Upper lobe of left lung (tissue), 6 donors: Measurements from ENCODE around the gene SULT1B1. TPM values are rescaled to one million over a fixed set of nuclear protein-coding genes. Genes with fewer than 3 reads are reported as not detected.

Experiments used
- ATAC-seq, 2 donors: fragments of 200-7000 bp; cut with Tn5 transposase; one replicate each; pipeline ENCODE4 v1.9.1; 2022; ENCODE audit warnings: mild to moderate bottlenecking in 2 of 2, moderate library complexity in 2 of 2; ENCODE audit not compliant: low FRiP score in 2 of 2
- DNase-seq, 2 donors: peaks; one replicate each; pipeline ENCODE4 v3.0.0-alpha.2; 2019 to 2020
- H3K27ac ChIP-seq, 4 donors: fragments of 200-600 bp; sonication (generic); one replicate each; pipeline ENCODE4 v1.5.1; 2016 to 2019
- H3K27me3 ChIP-seq, 4 donors: fragments of 200-600 bp; sonication (generic); one replicate each; pipeline ENCODE4 v1.5.1; 2017 to 2019
- H3K36me3 ChIP-seq, 4 donors: fragments of 200-600 bp; sonication (generic); one replicate each; pipeline ENCODE4 v1.5.1; 2016 to 2019
- H3K4me1 ChIP-seq, 4 donors: fragments of 200-600 bp; sonication (generic); one replicate each; pipeline ENCODE4 v1.5.1; 2018 to 2019
- H3K4me3 ChIP-seq, 4 donors: fragments of 200-600 bp; sonication (generic); one replicate each; pipeline ENCODE4 v1.5.1; 2017 to 2019; ENCODE audit warnings: mild to moderate bottlenecking in 2 of 4, moderate library complexity in 1 of 4
- H3K9me3 ChIP-seq, 4 donors: fragments of 200-600 bp; sonication (generic); one replicate each; pipeline ENCODE4 v1.5.1; 2018 to 2019
- EP300 ChIP-seq, 4 donors: sonication (generic); formaldehyde crosslinking; IDR thresholded peaks; one replicate each; pipeline ENCODE4 v1.5.1; 2017; ENCODE audit warnings: antibody characterized with exemption in 4 of 4, control low read depth in 2 of 4
- POLR2A ChIP-seq, 4 donors: fragments of 450-650 bp; IDR thresholded peaks; one replicate each; pipeline ENCODE4 v1.5.1; 2016 to 2017; ENCODE audit warnings: antibody characterized with exemption in 4 of 4, mild to moderate bottlenecking in 2 of 4
- POLR2AphosphoS5 ChIP-seq, 2 donors: sonication (generic); formaldehyde crosslinking; IDR thresholded peaks; one replicate each; pipeline ENCODE4 v1.5.1; 2017; ENCODE audit warnings: antibody characterized with exemption in 2 of 2
- WGBS, 2 donors: methylation state at CpG; one replicate each; pipeline ENCODE4 v1.1.5; 2017 to 2018; 5-methylcytosine and 5-hydroxymethylcytosine counted together
- total RNA-seq, 6 donors: library from RNA; depleted of rRNA in 4 of 6; stranded (reverse); fragments of >200 nt in 4 of 6; gene quantifications; one replicate each; pipeline versions ENCODE4 v1.1.0 to v1.2.1, GENCODE V29; 2016 to 2021
- TF ChIP-seq, protein P1 (sequence below), 6 experiments: fragments of 450-650 bp in 4 of 6; fragments of 200-600 bp in 2 of 6; sonication (generic) in 2 of 6; IDR thresholded peaks; one replicate each; pipeline ENCODE4 v1.5.1; 2016 to 2019; ENCODE audit warnings: antibody characterized with exemption in 6 of 6
- donor health status: DM: no; HTN: no; CAD: no; lungs with moderate emphysema.
- donor health status: DM: no; HTN: yes; CAD: no; lungs with severe emphysema.

SULT1B1 gene
- total RNA-seq, 6 donors from 2014 or later, result 2.1 to 12.9 (median 4.9) TPM

DNA sequence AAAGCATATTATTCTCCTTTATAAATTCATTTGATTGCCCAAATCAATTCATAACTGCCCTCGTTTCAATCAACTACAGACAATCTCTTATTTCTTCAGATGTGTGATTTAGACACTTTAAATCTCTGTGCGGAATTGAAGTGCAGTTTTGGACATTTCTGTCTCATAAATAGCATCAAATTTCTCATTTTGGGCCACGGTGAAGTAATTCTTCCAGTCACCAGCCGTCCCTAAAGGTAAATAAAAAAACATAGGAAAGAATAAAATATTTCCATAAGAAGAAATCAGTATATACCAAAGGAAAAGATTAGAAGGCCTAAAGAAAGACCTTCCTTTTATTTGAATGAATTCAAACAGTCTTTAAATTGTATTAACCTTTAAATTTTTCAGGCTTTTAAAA lies 33.4 kb downstream of the SULT1B1 start:
- TF ChIP-seq POLR2AphosphoS5 (IDR thresholded peaks at IDR 0.05) (no peak), EP300 (IDR thresholded peaks at IDR 0.05) (no peak), POLR2A (IDR thresholded peaks at IDR 0.05) (no peak)
- TF ChIP-seq, protein P1, sequence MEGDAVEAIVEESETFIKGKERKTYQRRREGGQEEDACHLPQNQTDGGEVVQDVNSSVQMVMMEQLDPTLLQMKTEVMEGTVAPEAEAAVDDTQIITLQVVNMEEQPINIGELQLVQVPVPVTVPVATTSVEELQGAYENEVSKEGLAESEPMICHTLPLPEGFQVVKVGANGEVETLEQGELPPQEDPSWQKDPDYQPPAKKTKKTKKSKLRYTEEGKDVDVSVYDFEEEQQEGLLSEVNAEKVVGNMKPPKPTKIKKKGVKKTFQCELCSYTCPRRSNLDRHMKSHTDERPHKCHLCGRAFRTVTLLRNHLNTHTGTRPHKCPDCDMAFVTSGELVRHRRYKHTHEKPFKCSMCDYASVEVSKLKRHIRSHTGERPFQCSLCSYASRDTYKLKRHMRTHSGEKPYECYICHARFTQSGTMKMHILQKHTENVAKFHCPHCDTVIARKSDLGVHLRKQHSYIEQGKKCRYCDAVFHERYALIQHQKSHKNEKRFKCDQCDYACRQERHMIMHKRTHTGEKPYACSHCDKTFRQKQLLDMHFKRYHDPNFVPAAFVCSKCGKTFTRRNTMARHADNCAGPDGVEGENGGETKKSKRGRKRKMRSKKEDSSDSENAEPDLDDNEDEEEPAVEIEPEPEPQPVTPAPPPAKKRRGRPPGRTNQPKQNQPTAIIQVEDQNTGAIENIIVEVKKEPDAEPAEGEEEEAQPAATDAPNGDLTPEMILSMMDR (IDR thresholded peaks at IDR 0.05), result no peak
- WGBS, 2 donors, result 84 to 85% methylated on average over 4 of the region's 4 CpGs
- Histone ChIP-seq H3K27me3 (no peaks in the 10 kb centered on the region), H3K27ac (no peak overlapping the region), H3K4me3 (no peak overlapping the region), H3K9me3 (no peaks in the 10 kb centered on the region), H3K4me1 (no peaks in the 10 kb centered on the region), H3K36me3 (no peaks in the 10 kb centered on the region)
- ATAC-seq (no peak), DNase-seq (no peak)

DNA sequence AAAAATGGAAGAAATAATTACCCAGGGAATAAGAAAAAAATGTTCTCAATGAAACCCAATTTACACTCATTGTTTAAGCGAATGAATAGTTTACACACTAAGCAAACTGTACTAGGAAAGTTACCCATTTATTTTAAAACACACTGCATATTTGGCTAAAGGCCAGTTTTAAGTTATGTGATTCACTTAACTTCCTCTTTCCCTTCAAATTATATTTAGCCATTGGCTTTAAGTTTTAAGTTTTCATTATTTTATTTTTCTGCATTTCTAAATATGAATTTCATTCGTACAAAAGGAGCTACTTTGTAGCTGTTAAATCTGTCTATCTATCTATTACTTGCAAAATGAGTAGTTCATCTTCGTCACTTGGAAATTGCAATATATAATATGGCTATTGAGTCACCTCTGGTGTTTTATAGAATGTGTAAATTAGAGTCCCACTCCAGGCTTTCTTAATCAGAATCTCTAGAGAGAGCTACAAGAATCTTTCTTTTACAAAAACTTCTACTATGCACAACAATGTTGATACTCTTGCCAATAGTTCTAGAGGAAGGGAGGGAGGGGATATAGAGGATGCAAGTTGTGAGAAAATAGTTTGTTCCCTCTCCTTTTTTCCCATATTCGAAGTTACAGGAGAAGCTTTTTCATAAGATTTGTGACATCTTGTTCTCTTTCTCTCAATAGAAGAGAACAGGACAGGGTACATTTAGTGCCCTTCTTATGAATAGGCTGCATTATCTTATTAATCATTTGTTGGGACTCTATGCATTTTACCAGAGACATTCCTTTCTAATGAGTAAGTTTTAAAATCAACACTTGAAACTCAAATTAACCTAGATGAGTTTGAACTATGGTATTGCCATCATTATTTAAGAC lies 41.8 kb downstream of the SULT1B1 start:
- Histone ChIP-seq H3K36me3 (no peaks in the 10 kb centered on the region), H3K27me3 (no peaks in the 10 kb centered on the region), H3K4me3 (no peak overlapping the region), H3K9me3 (no peaks in the 10 kb centered on the region), H3K27ac (no peak overlapping the region), H3K4me1 (peaks cover 0 to 5% (median 0%) of the 10 kb centered on the region in 4 donors)
- WGBS, 2 donors, result 43 to 44% methylated on average over 4 of the region's 4 CpGs
- no peak for DNase-seq
- ATAC-seq, result no peak
- TF ChIP-seq POLR2A (IDR thresholded peaks at IDR 0.05), result no peak
- TF ChIP-seq, protein P1 (IDR thresholded peaks at IDR 0.05), result no peak
- no peak for TF ChIP-seq POLR2AphosphoS5 (IDR thresholded peaks at IDR 0.05)
- TF ChIP-seq EP300 (IDR thresholded peaks at IDR 0.05), result no peak

DNA sequence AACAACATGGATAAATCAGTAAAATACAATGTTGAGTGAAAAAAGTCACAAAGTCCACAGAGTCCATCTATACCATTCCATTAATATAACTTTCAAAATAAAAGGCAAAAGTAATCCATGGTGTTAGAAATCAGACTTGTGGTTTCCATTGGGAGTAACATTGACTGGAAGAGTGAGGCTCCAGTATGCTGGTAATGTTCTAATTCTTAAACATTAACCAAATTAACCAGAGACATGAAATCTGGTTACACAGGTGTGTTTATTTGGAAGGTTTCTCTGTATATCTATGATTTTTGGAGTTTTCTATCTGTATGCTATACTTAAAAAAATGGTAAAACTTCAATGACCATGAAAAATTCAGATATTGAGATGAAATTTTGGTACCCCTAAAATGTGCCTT lies 42.6 kb downstream of the SULT1B1 start:
- Histone ChIP-seq H3K9me3 (no peaks in the 10 kb centered on the region), H3K36me3 (no peaks in the 10 kb centered on the region), H3K4me3 (no peak overlapping the region), H3K27ac (no peak overlapping the region), H3K27me3 (no peaks in the 10 kb centered on the region), H3K4me1 (peaks cover 0 to 5% (median 0%) of the 10 kb centered on the region in 4 donors)
- TF ChIP-seq POLR2AphosphoS5 (IDR thresholded peaks at IDR 0.05) (no peak), POLR2A (IDR thresholded peaks at IDR 0.05) (no peak), EP300 (IDR thresholded peaks at IDR 0.05) (no peak)
- TF ChIP-seq, protein P1 (IDR thresholded peaks at IDR 0.05), result no peak
- ATAC-seq (no peak), DNase-seq (no peak)

DNA sequence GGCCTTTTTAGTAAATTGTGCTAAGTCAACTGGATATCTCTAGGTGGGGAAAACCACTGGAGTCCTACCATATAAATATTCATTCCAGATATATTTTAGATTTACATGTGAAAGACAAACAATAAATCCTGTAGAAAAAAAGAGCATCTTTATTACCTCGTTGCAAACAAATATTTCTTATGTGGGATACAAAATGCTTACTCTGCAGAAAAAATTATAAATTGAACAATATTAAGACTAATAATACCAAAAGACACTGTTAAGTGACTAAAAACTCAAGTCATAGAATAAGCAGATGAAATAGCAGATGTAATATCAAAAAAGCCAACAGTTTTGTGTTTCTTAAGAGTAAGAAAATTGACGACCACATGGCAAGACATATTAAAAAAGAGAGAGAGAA lies 43.8 kb downstream of the SULT1B1 start:
- no peak for ATAC-seq

More for the DNA sequence above, 43.8 kb downstream of the SULT1B1 start:
- no peak for DNase-seq
- H3K36me3 ChIP-seq, result no peaks in the 10 kb centered on the region
- H3K9me3 ChIP-seq, result no peaks in the 10 kb centered on the region
- no peak overlapping the region for H3K4me3 ChIP-seq
- no peak overlapping the region for H3K27ac ChIP-seq
- 88 to 93% methylated on average over 2 of the region's 2 CpGs for WGBS, 2 donors
- peaks cover 0 to 5% (median 0%) of the 10 kb centered on the region in 4 donors for H3K4me1 ChIP-seq
- TF ChIP-seq, protein P1 (IDR thresholded peaks at IDR 0.05), result no peak
- no peak for TF ChIP-seq POLR2A (IDR thresholded peaks at IDR 0.05)
- no peak for TF ChIP-seq EP300 (IDR thresholded peaks at IDR 0.05)
- TF ChIP-seq POLR2AphosphoS5 (IDR thresholded peaks at IDR 0.05), result no peak
- H3K27me3 ChIP-seq, result no peaks in the 10 kb centered on the region
